H9 (cell line): ENCODE measurements around the gene FAM47C. TPM values are rescaled to one million over a fixed set of nuclear protein-coding genes. Genes with fewer than 3 reads are reported as not detected.
"Not testable (repeated sequence)": the region's sequence is repeated elsewhere in the genome, so short reads cannot be mapped to it uniquely, and the experiment has no call there.

Source experiments
- DNase-seq: peaks from one replicate; pipeline ENCODE4 v3.0.0-alpha.2; 2017
- H2AFZ ChIP-seq: one replicate; pipeline ENCODE4 v1.6.1; 2013; ENCODE audit warnings: mild to moderate bottlenecking, low read length, control low read depth, moderate library complexity
- H2AK5ac ChIP-seq: 2 replicates; pipeline ENCODE4 v1.6.1; 2013; ENCODE audit warnings: low read length, control low read depth, mixed read lengths; ENCODE audit not compliant: insufficient read length
- H2BK120ac ChIP-seq: one replicate; pipeline ENCODE4 v1.6.1; 2013; ENCODE audit warnings: low read depth, mild to moderate bottlenecking, low read length, control low read depth, inconsistent platforms; ENCODE audit not compliant: poor library complexity, severe bottlenecking
- H2BK12ac ChIP-seq: 2 replicates; pipeline ENCODE4 v1.6.1; 2013; ENCODE audit warnings: low read length, control low read depth, mixed read lengths, low read depth; ENCODE audit not compliant: insufficient read length
- H2BK15ac ChIP-seq: 2 replicates; pipeline ENCODE4 v1.6.1; 2013; ENCODE audit warnings: low read depth, low read length, control low read depth
- H2BK20ac ChIP-seq: one replicate; pipeline ENCODE4 v1.6.1; 2013; ENCODE audit warnings: low read depth, mild to moderate bottlenecking, low read length, control low read depth, inconsistent platforms; ENCODE audit not compliant: poor library complexity, severe bottlenecking
- H2BK5ac ChIP-seq: 2 replicates; pipeline ENCODE4 v1.6.1; 2013; ENCODE audit warnings: low read length, control low read depth, mixed read lengths; ENCODE audit not compliant: insufficient read length
- H3K14ac ChIP-seq: 2 replicates; pipeline ENCODE4 v1.6.1; 2013; ENCODE audit warnings: low read length, control low read depth; ENCODE audit not compliant: insufficient read depth
- H3K18ac ChIP-seq: 2 replicates; pipeline ENCODE4 v1.6.1; 2013; ENCODE audit warnings: low read depth, mild to moderate bottlenecking, mixed read lengths, low read length, control low read depth; ENCODE audit not compliant: insufficient read length
- H3K23ac ChIP-seq: 2 replicates; pipeline ENCODE4 v1.6.1; 2013; ENCODE audit warnings: low read length, control low read depth, mixed read lengths, low read depth; ENCODE audit not compliant: insufficient read length
- H3K23me2 ChIP-seq: 2 replicates; pipeline ENCODE4 v1.6.1; 2013; ENCODE audit warnings: low read depth, mild to moderate bottlenecking, mixed read lengths, low read length, control low read depth; ENCODE audit not compliant: insufficient read length, poor library complexity, severe bottlenecking
- H3K27ac ChIP-seq: 2 replicates; pipeline ENCODE4 v1.5.1; 2013; ENCODE audit warnings: low read length, control low read depth, mixed read lengths, low read depth; ENCODE audit not compliant: insufficient read length
- H3K27me3 ChIP-seq: 2 replicates; pipeline ENCODE4 v1.6.1; 2013; ENCODE audit warnings: low read length, control low read depth, inconsistent platforms; ENCODE audit not compliant: insufficient read depth
- H3K4ac ChIP-seq: 2 replicates; pipeline ENCODE4 v1.6.1; 2013; ENCODE audit warnings: low read depth, mild to moderate bottlenecking, control low read depth, inconsistent platforms, low read length, moderate library complexity
- H3K4me1 ChIP-seq: 2 replicates; pipeline ENCODE4 v1.6.1; 2013; ENCODE audit warnings: low read length, control low read depth, inconsistent platforms; ENCODE audit not compliant: insufficient read depth
- H3K4me2 ChIP-seq: 2 replicates; pipeline ENCODE4 v1.6.1; 2013; ENCODE audit warnings: low read length, control low read depth, mixed read lengths; ENCODE audit not compliant: insufficient read length, insufficient read depth
- H3K56ac ChIP-seq: 2 replicates; pipeline ENCODE4 v1.6.1; 2013; ENCODE audit warnings: low read depth, mild to moderate bottlenecking, mixed read lengths, low read length, control low read depth; ENCODE audit not compliant: insufficient read length
- H3K79me1 ChIP-seq: 2 replicates; pipeline ENCODE4 v1.6.1; 2013; ENCODE audit warnings: low read depth, mild to moderate bottlenecking, moderate library complexity, low read length, control low read depth, inconsistent platforms; ENCODE audit not compliant: insufficient read depth, poor library complexity, severe bottlenecking
- H3K79me2 ChIP-seq: 2 replicates; pipeline ENCODE4 v1.6.1; 2013; ENCODE audit warnings: low read length, control low read depth, inconsistent platforms; ENCODE audit not compliant: insufficient read depth
- H3K9ac ChIP-seq: 2 replicates; pipeline ENCODE4 v1.6.1; 2013; ENCODE audit warnings: low read length, control low read depth, mixed read lengths; ENCODE audit not compliant: insufficient read length; ENCODE audit errors: extremely low read depth
- H3K9me3 ChIP-seq: one replicate; pipeline ENCODE4 v1.6.1; 2013; ENCODE audit warnings: low read depth, low read length, inconsistent platforms; ENCODE audit not compliant: control insufficient read depth
- H3T11ph ChIP-seq: one replicate; pipeline ENCODE4 v1.6.1; 2013; ENCODE audit warnings: mild to moderate bottlenecking, low read length, control low read depth, inconsistent platforms
- H4K20me1 ChIP-seq: one replicate; pipeline ENCODE4 v1.6.1; 2013; ENCODE audit not compliant: control insufficient read depth, insufficient read length, insufficient read depth
- H4K5ac ChIP-seq: 2 replicates; pipeline ENCODE4 v1.6.1; 2013; ENCODE audit warnings: low read depth, mild to moderate bottlenecking, mixed read lengths, low read length, control low read depth; ENCODE audit not compliant: insufficient read length
- H4K8ac ChIP-seq: replicated peaks from 2 replicates; pipeline ENCODE4 v1.6.1; 2013; ENCODE audit warnings: low read length, control low read depth, mixed read lengths, low read depth; ENCODE audit not compliant: insufficient read length
- H4K91ac ChIP-seq: 2 replicates; pipeline ENCODE4 v1.6.1; 2013; ENCODE audit warnings: low read depth, mild to moderate bottlenecking, moderate library complexity, mixed read lengths, low read length, control low read depth; ENCODE audit not compliant: insufficient read length
- H3K27ac Mint-ChIP-seq, 3 experiments: 2 replicates in 2 of 3; 3 replicates in 1 of 3; pipeline ENCODE4 v1.8.0; 2020 to 2021; ENCODE audit warnings: mixed read lengths in 3 of 3, mild to moderate bottlenecking in 1 of 3, moderate library complexity in 1 of 3
- H3K27me3 Mint-ChIP-seq: 2 replicates; pipeline ENCODE4 v1.8.0; 2021; ENCODE audit warnings: low read depth, mild to moderate bottlenecking, moderate library complexity, mixed read lengths
- H3K36me3 Mint-ChIP-seq, 3 experiments: 2 replicates in 2 of 3; 3 replicates in 1 of 3; pipeline ENCODE4 v1.8.0; 2020 to 2021; ENCODE audit warnings: low read depth in 3 of 3, mixed read lengths in 3 of 3; ENCODE audit not compliant: insufficient read depth in 1 of 3
- H3K4me1 Mint-ChIP-seq, 2 experiments: 2 replicates each; pipeline ENCODE4 v1.8.0; 2020; ENCODE audit warnings: mixed read lengths in 2 of 2
- H3K4me3 Mint-ChIP-seq, 2 experiments: 2 replicates in 1 of 2; 3 replicates in 1 of 2; pipeline ENCODE4 v1.8.0; 2020 to 2021; ENCODE audit warnings: mild to moderate bottlenecking in 2 of 2, mixed read lengths in 2 of 2, moderate library complexity in 1 of 2
- H3K9me3 Mint-ChIP-seq, 2 experiments: 2 replicates in 1 of 2; 3 replicates in 1 of 2; pipeline ENCODE4 v1.8.0; 2020; ENCODE audit warnings: mild to moderate bottlenecking in 2 of 2, mixed read lengths in 2 of 2, moderate library complexity in 1 of 2
- WGBS: extraction: QIAGEN DNeasy Blood & Tissue Kit; methylation state at CpG from one replicate; pipeline ENCODE4 v1.1.7; 2013; ENCODE audit warnings: missing lambda C conversion rate, low lambda C conversion rate, mixed read lengths; ENCODE audit not compliant: insufficient read length; ENCODE audit errors: extremely low coverage; 5-methylcytosine and 5-hydroxymethylcytosine counted together
- total RNA-seq: library from RNA; stranded (reverse); gene quantifications from 2 replicates; pipeline ENCODE4 v1.2.1, GENCODE V29; 2021
- TF ChIP-seq, protein P1 (sequence below): fragments of 200-600 bp; sonication (generic); conservative IDR thresholded peaks from 3 replicates; pipeline ENCODE4 v1.8.0; 2021; ENCODE audit warnings: antibody characterized with exemption, mild to moderate bottlenecking

The FAM47C gene
- total RNA-seq, 1 experiment from 2014 or later, result 0.07 TPM

DNA sequence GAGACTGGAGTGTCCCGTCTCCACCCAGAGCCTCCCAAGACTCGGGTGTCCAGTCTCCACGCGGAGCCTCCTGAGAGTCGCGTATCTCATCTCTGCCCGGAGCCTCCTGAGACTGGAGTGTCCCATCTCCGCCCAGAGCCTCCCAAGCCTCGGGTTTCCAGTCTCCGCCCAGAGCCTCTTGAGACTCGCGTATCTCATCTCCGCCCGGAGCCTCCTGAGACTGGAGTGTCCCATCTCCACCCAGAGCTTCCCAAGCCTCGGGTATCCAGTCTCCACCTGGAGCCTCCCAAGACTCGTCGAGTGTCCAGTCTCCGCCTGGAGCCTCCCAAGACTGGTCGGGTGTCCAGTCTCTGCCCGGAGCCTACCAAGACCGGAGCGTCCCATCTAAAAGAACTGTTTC, 2.3 kb downstream of the FAM47C start:
- Histone ChIP-seq H2AK5ac (no peak overlapping the region), H3K27ac (no peak overlapping the region), H3K79me1 (no peaks in the 10 kb centered on the region), H3K9ac (no peak overlapping the region), H2BK15ac (no peak overlapping the region), H3K23me2 (no peaks in the 10 kb centered on the region), H3T11ph (no peak overlapping the region), H4K91ac (no peak overlapping the region), H4K5ac (no peak overlapping the region), H4K20me1 (no peaks in the 10 kb centered on the region), H4K8ac (no peak overlapping the region), H3K4ac (no peak overlapping the region), H2BK120ac (no peak overlapping the region), H3K4me2 (no peak overlapping the region), H2BK20ac (no peak overlapping the region), H2AFZ (no peak overlapping the region), H2BK5ac (no peak overlapping the region), H3K14ac (no peak overlapping the region), H3K9me3 (peaks cover 6% of the 10 kb centered on the region), H3K56ac (no peak overlapping the region), H2BK12ac (no peak overlapping the region), H3K27me3 (no peaks in the 10 kb centered on the region), H3K79me2 (no peaks in the 10 kb centered on the region), H3K23ac (no peak overlapping the region), H3K18ac (no peak overlapping the region), H3K4me1 (no peaks in the 10 kb centered on the region)
- Mint-ChIP-seq H3K27ac (no peak overlapping the region), H3K4me3 (no peak overlapping the region), H3K36me3 (peaks cover 6 to 14% (median 7%) of the 10 kb centered on the region in 3 experiments), H3K9me3 (peaks cover 53 to 78% of the 10 kb centered on the region in 2 experiments), H3K27me3 (peaks cover 4% of the 10 kb centered on the region), H3K4me1 (no peaks in the 10 kb centered on the region)
- DNase-seq, result no peak
- no CpG with 5 or more reads among the region's 22 CpGs for WGBS
- TF ChIP-seq, protein P1, sequence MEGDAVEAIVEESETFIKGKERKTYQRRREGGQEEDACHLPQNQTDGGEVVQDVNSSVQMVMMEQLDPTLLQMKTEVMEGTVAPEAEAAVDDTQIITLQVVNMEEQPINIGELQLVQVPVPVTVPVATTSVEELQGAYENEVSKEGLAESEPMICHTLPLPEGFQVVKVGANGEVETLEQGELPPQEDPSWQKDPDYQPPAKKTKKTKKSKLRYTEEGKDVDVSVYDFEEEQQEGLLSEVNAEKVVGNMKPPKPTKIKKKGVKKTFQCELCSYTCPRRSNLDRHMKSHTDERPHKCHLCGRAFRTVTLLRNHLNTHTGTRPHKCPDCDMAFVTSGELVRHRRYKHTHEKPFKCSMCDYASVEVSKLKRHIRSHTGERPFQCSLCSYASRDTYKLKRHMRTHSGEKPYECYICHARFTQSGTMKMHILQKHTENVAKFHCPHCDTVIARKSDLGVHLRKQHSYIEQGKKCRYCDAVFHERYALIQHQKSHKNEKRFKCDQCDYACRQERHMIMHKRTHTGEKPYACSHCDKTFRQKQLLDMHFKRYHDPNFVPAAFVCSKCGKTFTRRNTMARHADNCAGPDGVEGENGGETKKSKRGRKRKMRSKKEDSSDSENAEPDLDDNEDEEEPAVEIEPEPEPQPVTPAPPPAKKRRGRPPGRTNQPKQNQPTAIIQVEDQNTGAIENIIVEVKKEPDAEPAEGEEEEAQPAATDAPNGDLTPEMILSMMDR, result no peak

DNA sequence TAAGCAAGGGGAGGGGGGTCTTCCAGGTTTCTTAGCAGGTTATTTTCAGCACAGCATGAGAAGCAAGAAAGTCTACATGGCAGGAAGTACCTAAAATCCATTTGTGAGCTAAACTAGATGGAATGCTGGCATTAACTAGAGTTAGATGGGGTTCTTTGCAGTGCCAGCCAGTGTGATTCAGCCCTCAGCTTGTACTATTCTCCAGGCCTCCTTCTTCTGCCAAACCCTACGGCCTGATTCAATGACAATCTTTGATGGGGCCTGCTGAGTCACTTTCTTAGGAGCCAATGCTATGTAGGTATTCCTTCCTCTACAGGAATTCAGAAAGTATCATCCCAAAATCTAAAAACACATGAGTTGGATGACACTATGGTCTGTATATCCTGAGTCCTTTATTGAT, 26.1 kb downstream of the FAM47C start:
- H3K79me2 ChIP-seq, H2AFZ ChIP-seq: not testable (repeated sequence)
- WGBS, result no CpG with 5 or more reads among the region's 1 CpG

More for the DNA sequence above, 26.1 kb downstream of the FAM47C start:
- not testable (repeated sequence) for H3K18ac ChIP-seq, H3K27ac Mint-ChIP-seq, H3K9me3 ChIP-seq, H2BK15ac ChIP-seq, H3K14ac ChIP-seq, H2BK12ac ChIP-seq, DNase-seq, H4K5ac ChIP-seq, H3T11ph ChIP-seq, H3K4me2 ChIP-seq, H3K27ac ChIP-seq, H3K27me3 ChIP-seq, H4K20me1 ChIP-seq, H4K91ac ChIP-seq, H3K23me2 ChIP-seq, H2AK5ac ChIP-seq, H3K4me3 Mint-ChIP-seq, H3K36me3 Mint-ChIP-seq, H3K4me1 ChIP-seq, H4K8ac ChIP-seq, H3K56ac ChIP-seq, H3K4ac ChIP-seq, H2BK20ac ChIP-seq, H3K4me1 Mint-ChIP-seq, H2BK120ac ChIP-seq, H2BK5ac ChIP-seq, H3K9ac ChIP-seq, H3K23ac ChIP-seq, H3K79me1 ChIP-seq, H3K27me3 Mint-ChIP-seq
- peaks cover 30 to 40% of the 10 kb centered on the region in 2 experiments for H3K9me3 Mint-ChIP-seq
